Stimulated activated CD4-positive, alpha-beta T cell treated with anti-CD3 and anti-CD28 coated beads, Interleukin-4, amount 100 ng/mL, for 1 hour (primary cell): ENCODE results near the gene MLST8.
A peak's percentile ranks its signal among the peaks of the same experiment; 100 is the strongest.
"Not testable (repeated sequence)": the region's sequence is repeated elsewhere in the genome, so short reads cannot be mapped to it uniquely, and the experiment has no call there.

ENCODE experiments used
- DNase-seq: peaks from one replicate; pipeline ENCODE4 v3.0.0-alpha.2; 2020

The MLST8 gene

GRCh38 chr16:2190659-2191445, 14.4 kb upstream of the MLST8 start:
- no peak for DNase-seq

GRCh38 chr16:2191446-2191706, 13.9 kb upstream of the MLST8 start:
- no peak for DNase-seq

GRCh38 chr16:2194166-2194834, 11.0 kb upstream of the MLST8 start:
- DNase-seq: no peak

- DNase-seq: peak; percentile 36
Measured at GRCh38 chr16:2194852-2195321, 10.4 kb upstream of the MLST8 start.

- no peak for DNase-seq
Measured at GRCh38 chr16:2195322-2196161, 9.7 kb upstream of the MLST8 start.

GRCh38 chr16:2196162-2196980, 8.9 kb upstream of the MLST8 start, which contains the start of gene CASKIN1:
Gene CASKIN1 (minus strand): TSS chr16:2196605. CDS start chr16:2196432, 173 bp downstream.
- no peak for DNase-seq

GRCh38 chr16:2196981-2197511, 8.2 kb upstream of the MLST8 start:
- no peak for DNase-seq

GRCh38 chr16:2197765-2198164, 7.5 kb upstream of the MLST8 start:
- DNase-seq: no peak

- DNase-seq: no peak
Measured at GRCh38 chr16:2198283-2198682, 7.0 kb upstream of the MLST8 start.

GRCh38 chr16:2199095-2199494, 6.2 kb upstream of the MLST8 start:
- DNase-seq: no peak

GRCh38 chr16:2199621-2200139, 5.6 kb upstream of the MLST8 start:
- DNase-seq: no peak

- no peak for DNase-seq
Measured at GRCh38 chr16:2200313-2200712, 4.9 kb upstream of the MLST8 start.

- not testable (repeated sequence) for DNase-seq
Measured at GRCh38 chr16:2203119-2203688, 2.0 kb upstream of the MLST8 start.

- DNase-seq: no peak
Measured at GRCh38 chr16:2204416-2205103, 694 bp upstream of the MLST8 start.

- DNase-seq: no peak
Measured at GRCh38 chr16:2205967-2206313, 686 bp downstream of the MLST8 start.

GRCh38 chr16:2206420-2206779, 1.1 kb downstream of the MLST8 start:
- no peak for DNase-seq

- no peak for DNase-seq
Measured at GRCh38 chr16:2206780-2207433, 1.7 kb downstream of the MLST8 start.

GRCh38 chr16:2207872-2208271, 2.6 kb downstream of the MLST8 start:
- DNase-seq: no peak

GRCh38 chr16:2208308-2208707, 3.1 kb downstream of the MLST8 start:
- no peak for DNase-seq

GRCh38 chr16:2208772-2209171, 3.5 kb downstream of the MLST8 start:
- DNase-seq: no peak
